ENCODE measurements around the gene TSPAN32. TPM values are rescaled to one million over a fixed set of nuclear protein-coding genes. Genes with fewer than 3 reads are reported as not detected.
"Not testable (repeated sequence)": the region's sequence is repeated elsewhere in the genome, so short reads cannot be mapped to it uniquely, and the experiment has no call there.

The TSPAN32 gene
- total RNA-seq, 1 experiment from 2014 or later: not detected

DNA sequence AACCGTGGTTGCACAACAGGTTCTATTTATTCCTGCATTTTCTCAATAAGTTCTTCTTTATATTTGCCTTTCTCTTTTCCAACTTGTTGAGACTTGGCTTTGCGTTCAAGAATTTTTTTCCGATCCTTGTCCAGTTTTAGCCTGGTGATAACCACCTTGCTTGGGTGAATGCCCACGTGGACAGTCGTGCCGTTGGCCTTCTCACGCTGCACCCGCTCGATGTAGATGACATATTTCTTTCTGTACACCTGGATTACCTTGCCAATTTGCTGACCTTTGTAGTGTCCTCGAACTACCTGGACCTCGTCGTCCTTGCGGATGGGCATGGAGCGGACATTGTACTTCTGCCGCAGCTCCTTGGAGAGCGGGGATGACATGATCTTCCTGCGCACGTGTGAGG is 33.5 kb downstream of the TSPAN32 start:
- not testable (repeated sequence) for BruUV-seq (replicated peaks)

DNA sequence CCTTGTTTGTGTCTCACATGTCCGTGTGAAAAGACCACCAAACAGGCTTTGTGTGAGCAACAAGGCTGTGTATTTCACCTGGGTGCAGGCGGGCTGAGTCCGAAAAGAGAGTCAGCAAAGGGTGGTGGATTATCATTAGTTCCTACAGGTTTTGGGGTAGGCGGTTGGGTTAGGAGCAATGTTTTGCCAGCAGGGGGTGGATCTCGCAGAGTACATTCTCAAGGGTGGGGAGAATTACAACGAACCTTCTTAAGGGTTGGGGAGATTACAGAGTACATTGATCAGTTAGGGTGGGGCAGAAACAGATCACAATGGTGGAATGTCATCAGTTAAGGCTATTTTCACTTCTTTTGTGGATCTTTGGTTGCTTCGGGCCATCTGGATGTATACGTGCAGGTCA is 36.9 kb downstream of the TSPAN32 start:
- peaks cover 36% of the 10 kb centered on the region for H3K27me3 Mint-ChIP-seq (ENCODE audit: insufficient read depth, unreplicated experiment)
- DNase-seq (ENCODE audit: unreplicated experiment); H3K36me3 Mint-ChIP-seq (ENCODE audit: insufficient read depth, unreplicated experiment); BruUV-seq (replicated peaks); H3K4me3 Mint-ChIP-seq (ENCODE audit: unreplicated experiment); CTCF ChIA-PET; H3K9me3 Mint-ChIP-seq (ENCODE audit: unreplicated experiment); H3K4me1 Mint-ChIP-seq (ENCODE audit: insufficient read depth, unreplicated experiment); H3K27ac Mint-ChIP-seq (ENCODE audit: low read depth, unreplicated experiment); POLR2A ChIA-PET; intact Hi-C loops (cut with micrococcal nuclease): not testable (repeated sequence)

More for the DNA sequence above, 33.5 kb downstream of the TSPAN32 start:
- CTCF ChIA-PET: interaction anchor here (0.6 kb wide), 1 partner anchor 12 kb away, joined by 4 read pairs; no protein-coding TSS in a partner anchor
- intact Hi-C loops (cut with micrococcal nuclease); H3K4me1 Mint-ChIP-seq (ENCODE audit: insufficient read depth, unreplicated experiment); POLR2A ChIA-PET; H3K27ac Mint-ChIP-seq (ENCODE audit: low read depth, unreplicated experiment); H3K9me3 Mint-ChIP-seq (ENCODE audit: unreplicated experiment); DNase-seq (ENCODE audit: unreplicated experiment); H3K4me3 Mint-ChIP-seq (ENCODE audit: unreplicated experiment); H3K36me3 Mint-ChIP-seq (ENCODE audit: insufficient read depth, unreplicated experiment): not testable (repeated sequence)
- peaks cover 36% of the 10 kb centered on the region for H3K27me3 Mint-ChIP-seq (ENCODE audit: insufficient read depth, unreplicated experiment)

GRCh38 chr11:2342557-2342956 is 40.7 kb downstream of the TSPAN32 start:
- Mint-ChIP-seq H3K27ac (ENCODE audit: low read depth, unreplicated experiment) (no peak overlapping the region), H3K9me3 (ENCODE audit: unreplicated experiment) (no peaks in the 10 kb centered on the region), H3K4me1 (ENCODE audit: insufficient read depth, unreplicated experiment) (no peaks in the 10 kb centered on the region), H3K4me3 (ENCODE audit: unreplicated experiment) (no peak overlapping the region), H3K36me3 (ENCODE audit: insufficient read depth, unreplicated experiment) (no peaks in the 10 kb centered on the region), H3K27me3 (ENCODE audit: insufficient read depth, unreplicated experiment) (peaks cover 17% of the 10 kb centered on the region)
- CTCF ChIA-PET: interaction anchor here (0.6 to 0.7 kb wide), 2 partner anchors 58 to 135 kb away, joined by 3 to 4 read pairs; partner anchors contain the start of gene TSSC4
- TF ChIP-seq, protein P1, sequence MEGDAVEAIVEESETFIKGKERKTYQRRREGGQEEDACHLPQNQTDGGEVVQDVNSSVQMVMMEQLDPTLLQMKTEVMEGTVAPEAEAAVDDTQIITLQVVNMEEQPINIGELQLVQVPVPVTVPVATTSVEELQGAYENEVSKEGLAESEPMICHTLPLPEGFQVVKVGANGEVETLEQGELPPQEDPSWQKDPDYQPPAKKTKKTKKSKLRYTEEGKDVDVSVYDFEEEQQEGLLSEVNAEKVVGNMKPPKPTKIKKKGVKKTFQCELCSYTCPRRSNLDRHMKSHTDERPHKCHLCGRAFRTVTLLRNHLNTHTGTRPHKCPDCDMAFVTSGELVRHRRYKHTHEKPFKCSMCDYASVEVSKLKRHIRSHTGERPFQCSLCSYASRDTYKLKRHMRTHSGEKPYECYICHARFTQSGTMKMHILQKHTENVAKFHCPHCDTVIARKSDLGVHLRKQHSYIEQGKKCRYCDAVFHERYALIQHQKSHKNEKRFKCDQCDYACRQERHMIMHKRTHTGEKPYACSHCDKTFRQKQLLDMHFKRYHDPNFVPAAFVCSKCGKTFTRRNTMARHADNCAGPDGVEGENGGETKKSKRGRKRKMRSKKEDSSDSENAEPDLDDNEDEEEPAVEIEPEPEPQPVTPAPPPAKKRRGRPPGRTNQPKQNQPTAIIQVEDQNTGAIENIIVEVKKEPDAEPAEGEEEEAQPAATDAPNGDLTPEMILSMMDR (IDR thresholded peaks at IDR 0.05; ENCODE audit: unreplicated experiment): no peak
- POLR2A ChIA-PET: no interaction called here
- DNase-seq (ENCODE audit: unreplicated experiment): no peak
- intact Hi-C loops (cut with micrococcal nuclease): no loop called here
- no TSS peak for BruUV-seq (replicated peaks)

DNA sequence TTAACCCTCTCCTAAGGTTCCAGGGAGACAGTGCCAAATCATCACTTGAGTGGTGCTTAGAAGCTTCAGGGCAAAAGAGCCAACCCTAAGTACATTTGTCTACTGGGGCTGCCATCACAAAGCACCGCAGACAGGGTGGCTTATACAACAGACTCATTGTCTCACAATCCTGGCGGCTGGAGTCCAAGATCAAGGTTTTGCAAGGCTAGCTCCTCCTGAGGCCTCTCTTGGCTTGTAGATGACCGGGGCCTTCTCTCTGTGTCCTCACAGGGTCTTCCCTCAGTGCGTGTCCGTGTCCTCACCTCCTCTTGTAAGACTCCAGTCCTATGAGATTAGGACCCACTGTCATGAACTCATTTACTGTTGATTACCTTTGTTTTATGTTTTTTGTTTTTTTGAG is 41.2 kb downstream of the TSPAN32 start:
- Mint-ChIP-seq H3K4me3 (ENCODE audit: unreplicated experiment) (no peak overlapping the region), H3K9me3 (ENCODE audit: unreplicated experiment) (peaks cover under 1% of the 10 kb centered on the region), H3K4me1 (ENCODE audit: insufficient read depth, unreplicated experiment) (no peaks in the 10 kb centered on the region), H3K27me3 (ENCODE audit: insufficient read depth, unreplicated experiment) (peaks cover 13% of the 10 kb centered on the region), H3K27ac (ENCODE audit: low read depth, unreplicated experiment) (no peak overlapping the region), H3K36me3 (ENCODE audit: insufficient read depth, unreplicated experiment) (no peaks in the 10 kb centered on the region)
- intact Hi-C loops (cut with micrococcal nuclease): no loop called here
- no peak for DNase-seq (ENCODE audit: unreplicated experiment)
- ChIA-PET CTCF (interaction anchor here (0.6 to 1.0 kb wide), 2 partner anchors 38 to 135 kb away, joined by 4 to 5 read pairs; no protein-coding TSS in a partner anchor), POLR2A (no interaction called here)
- TF ChIP-seq, protein P1 (IDR thresholded peaks at IDR 0.05; ENCODE audit: unreplicated experiment): no peak
- no TSS peak for BruUV-seq (replicated peaks)

DNA sequence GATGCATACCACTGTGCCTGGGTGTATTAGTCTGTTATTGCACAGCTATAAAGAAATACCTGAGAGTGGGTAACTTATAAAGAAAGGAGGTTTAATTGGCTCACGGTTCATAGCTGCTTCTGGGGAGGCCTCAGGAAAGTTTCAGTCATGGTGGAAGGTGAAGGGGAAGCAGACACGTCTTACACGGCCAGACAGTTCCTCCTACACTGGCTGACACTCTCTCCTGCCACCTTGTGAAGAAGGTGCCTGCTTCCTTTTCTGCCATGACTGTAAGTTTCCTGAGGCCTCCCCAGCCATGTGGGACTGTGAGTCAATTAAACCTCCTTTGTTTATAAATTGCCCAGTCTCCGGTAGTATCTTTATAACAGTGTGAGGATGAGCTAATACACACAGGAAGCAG is 41.7 kb downstream of the TSPAN32 start:
- TF ChIP-seq, protein P1 (IDR thresholded peaks at IDR 0.05; ENCODE audit: unreplicated experiment): no peak
- Mint-ChIP-seq H3K4me3 (ENCODE audit: unreplicated experiment) (no peak overlapping the region), H3K27ac (ENCODE audit: low read depth, unreplicated experiment) (no peak overlapping the region), H3K27me3 (ENCODE audit: insufficient read depth, unreplicated experiment) (peaks cover 8% of the 10 kb centered on the region), H3K36me3 (ENCODE audit: insufficient read depth, unreplicated experiment) (no peaks in the 10 kb centered on the region), H3K9me3 (ENCODE audit: unreplicated experiment) (peaks cover 6% of the 10 kb centered on the region), H3K4me1 (ENCODE audit: insufficient read depth, unreplicated experiment) (no peaks in the 10 kb centered on the region)
- POLR2A ChIA-PET: no interaction called here
- no peak for DNase-seq (ENCODE audit: unreplicated experiment)
- intact Hi-C loops (cut with micrococcal nuclease): no loop called here
- CTCF ChIA-PET: interaction anchor here (1.0 kb wide), 1 partner anchor 38 kb away, joined by 5 read pairs; no protein-coding TSS in a partner anchor
- no TSS peak for BruUV-seq (replicated peaks)
